GM10266 (cell line): Measurements from ENCODE around the gene ACKR3.

ENCODE experiments used
- DNase-seq: peaks from one replicate; pipeline ENCODE4 v3.0.0; 2012; ENCODE audit errors: extremely low spot score
- TF ChIP-seq, protein P1 (sequence below): IDR thresholded peaks from 2 replicates; pipeline ENCODE4 v1.5.1; 2012; ENCODE audit warnings: mild to moderate bottlenecking, low read depth; ENCODE audit not compliant: control insufficient read depth, insufficient read depth; ENCODE audit errors: missing control alignments

Gene ACKR3

DNA sequence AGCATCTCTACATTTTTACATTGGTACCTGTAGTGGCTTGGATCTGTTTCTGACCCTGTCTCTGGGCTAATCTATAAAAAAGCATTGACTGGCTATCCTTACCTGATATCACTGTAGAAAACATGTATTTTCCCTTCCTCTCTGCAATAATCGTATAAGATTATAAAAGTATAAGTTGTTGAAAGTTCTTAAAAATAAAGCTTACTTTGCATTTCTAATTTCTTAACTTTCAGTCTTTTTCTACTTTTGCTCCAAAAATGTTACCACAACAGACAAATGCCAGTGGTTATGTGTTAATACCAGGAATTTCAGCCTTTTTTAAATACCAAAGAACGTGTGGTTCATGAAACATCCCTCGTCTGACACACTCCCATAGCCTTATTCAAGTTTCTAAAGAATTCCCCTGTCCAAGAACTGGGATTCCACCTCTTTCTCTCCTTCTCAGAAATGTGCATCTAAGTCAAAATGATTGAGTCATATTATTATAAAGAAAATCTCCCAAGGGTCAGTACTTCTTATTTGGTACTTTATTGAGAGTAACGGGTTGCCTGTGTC lies 28.5 kb upstream of the ACKR3 start:
- TF ChIP-seq, protein P1, sequence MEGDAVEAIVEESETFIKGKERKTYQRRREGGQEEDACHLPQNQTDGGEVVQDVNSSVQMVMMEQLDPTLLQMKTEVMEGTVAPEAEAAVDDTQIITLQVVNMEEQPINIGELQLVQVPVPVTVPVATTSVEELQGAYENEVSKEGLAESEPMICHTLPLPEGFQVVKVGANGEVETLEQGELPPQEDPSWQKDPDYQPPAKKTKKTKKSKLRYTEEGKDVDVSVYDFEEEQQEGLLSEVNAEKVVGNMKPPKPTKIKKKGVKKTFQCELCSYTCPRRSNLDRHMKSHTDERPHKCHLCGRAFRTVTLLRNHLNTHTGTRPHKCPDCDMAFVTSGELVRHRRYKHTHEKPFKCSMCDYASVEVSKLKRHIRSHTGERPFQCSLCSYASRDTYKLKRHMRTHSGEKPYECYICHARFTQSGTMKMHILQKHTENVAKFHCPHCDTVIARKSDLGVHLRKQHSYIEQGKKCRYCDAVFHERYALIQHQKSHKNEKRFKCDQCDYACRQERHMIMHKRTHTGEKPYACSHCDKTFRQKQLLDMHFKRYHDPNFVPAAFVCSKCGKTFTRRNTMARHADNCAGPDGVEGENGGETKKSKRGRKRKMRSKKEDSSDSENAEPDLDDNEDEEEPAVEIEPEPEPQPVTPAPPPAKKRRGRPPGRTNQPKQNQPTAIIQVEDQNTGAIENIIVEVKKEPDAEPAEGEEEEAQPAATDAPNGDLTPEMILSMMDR, result no peak
- DNase-seq, result no peak

DNA sequence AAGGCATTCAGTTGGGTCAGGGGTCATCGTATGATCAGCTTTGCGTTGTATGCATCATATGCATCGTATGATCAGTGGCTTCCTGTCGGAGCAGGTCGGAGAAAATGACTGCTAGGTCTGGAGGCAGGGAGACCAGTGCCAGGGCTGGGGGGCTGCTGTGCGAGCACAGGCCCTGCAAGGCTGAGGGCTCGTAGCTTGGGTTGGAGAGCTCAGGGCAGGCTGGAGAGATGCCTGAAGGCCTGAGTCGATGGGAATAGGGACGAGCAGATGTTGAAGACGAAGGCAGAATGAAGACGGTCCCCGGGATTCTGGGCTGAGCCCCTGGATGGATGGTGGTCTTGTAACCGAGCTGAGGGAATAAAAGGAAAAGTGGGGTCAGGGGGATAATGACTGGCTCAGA lies 25.3 kb upstream of the ACKR3 start:
- no peak for DNase-seq

DNA sequence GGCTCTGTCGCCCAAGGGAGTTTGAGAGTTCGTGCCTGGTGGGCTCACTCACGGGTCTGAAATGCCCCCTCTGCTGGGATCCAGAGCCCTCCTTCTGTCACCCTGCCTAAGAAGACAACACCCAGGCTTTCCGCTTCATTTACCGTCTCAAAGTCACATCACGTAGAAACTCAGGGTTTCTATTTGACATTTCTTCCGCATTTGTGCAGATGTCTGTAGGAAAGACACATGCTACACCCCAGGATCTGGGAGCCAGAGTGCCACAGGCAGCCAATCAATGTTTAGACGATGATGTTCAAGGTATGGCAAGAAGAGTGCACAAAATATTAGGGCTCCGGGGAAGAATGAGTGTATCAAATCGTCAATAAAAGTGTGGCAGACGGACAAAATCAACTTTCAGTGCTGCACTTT lies 24.4 kb upstream of the ACKR3 start:
- peak; percentile 54 for DNase-seq
- TF ChIP-seq, protein P1, result no peak

More for the DNA sequence above, 25.3 kb upstream of the ACKR3 start:
- TF ChIP-seq, protein P1, result no peak

DNA sequence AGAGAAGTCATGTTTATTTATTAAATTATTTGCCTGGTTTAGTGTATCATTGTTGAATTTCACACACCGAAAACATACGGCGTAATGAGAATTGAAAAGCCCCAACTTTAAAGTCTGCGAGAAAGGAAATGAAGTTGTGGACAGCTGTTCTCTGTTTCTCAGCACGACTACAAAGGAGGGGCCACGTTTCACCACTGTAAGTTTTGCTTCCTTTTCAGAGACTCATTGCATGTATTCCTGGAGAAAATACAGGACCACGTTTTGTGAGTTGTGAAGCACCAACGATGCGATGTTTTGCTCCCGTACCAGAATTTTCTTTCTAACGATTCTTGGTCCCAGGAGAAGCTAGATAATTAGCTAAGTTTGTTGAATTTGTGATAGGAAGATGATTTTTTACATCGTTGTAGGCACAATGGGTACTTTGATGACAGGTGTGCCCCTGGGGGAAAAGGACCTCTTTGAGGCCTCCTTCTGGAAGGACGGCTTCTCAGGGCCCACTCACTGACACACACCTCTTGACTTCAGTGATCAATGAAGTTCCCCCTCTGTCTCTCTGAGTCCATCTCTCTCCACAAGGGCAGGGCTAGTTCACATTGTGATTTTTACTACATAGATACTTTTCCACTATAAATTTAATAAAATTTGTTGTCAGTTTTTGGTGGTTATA lies 23.7 kb upstream of the ACKR3 start:
- peak; percentile 61 for DNase-seq

DNA sequence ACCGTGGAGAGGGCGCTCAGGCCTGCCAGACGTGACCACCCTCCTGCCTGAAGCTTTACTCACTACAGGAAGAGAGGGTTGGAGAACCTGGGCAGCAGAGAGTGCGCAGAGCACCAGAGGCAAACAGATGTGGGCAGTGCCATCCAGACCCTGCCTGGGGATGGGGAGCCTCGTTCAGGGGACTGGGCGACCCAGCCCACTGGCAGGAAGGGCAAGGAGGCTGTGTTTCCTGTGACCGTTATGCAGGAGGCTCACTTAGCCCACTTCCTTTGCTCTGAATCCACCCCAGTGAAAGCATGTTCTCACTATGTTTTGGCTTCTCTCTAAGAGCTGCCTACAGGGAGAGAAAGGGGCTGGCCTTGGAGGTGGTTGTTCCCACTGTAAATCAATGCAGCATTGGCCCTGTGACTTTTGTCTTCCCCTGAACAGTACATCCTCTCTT lies 23.0 kb upstream of the ACKR3 start:
- TF ChIP-seq, protein P1, result no peak

More for the DNA sequence above, 23.7 kb upstream of the ACKR3 start:
- TF ChIP-seq, protein P1, result no peak

DNA sequence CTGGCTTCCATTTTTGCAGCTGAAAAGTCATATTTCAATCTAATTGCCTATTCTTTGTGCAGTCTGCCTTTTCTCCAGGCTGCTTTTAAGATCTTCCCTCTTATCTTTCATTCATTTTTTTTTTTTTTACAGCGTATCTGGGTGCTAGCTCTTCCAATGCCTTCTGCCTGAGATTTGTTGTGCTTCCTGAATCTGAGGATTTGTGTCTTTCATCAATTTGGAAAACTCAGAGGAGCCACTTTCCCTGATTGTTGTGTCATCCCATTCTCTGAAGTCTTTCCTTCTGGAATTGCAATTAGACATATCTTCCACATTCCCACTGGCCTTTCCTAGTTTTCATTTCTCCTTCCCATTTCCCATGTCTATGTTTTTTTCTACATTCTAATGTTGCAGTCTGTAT lies 21.9 kb upstream of the ACKR3 start:
- no peak for DNase-seq
- TF ChIP-seq, protein P1, result no peak

More for the DNA sequence above, 23.0 kb upstream of the ACKR3 start:
- no peak for DNase-seq
